Measurements from ENCODE around the gene TRAF2. TPM values are rescaled to one million over a fixed set of nuclear protein-coding genes. Genes with fewer than 3 reads are reported as not detected.
A peak's percentile ranks its signal among the peaks of the same experiment; 100 is the strongest.

The TRAF2 gene
- total and polyA plus RNA-seq, 2 of the 13 experiments (the other 11 are each of a cell fraction or from before 2014, with no cell fraction given) = 12.4 to 13.6 TPM

GRCh38 chr9:136944519-136945332 is 58.4 kb downstream of the TRAF2 start, which contains the start of the genes C8G and FBXW5 (continued):
- peak; percentile 59; the same call in 1 of the 2 replicates for TF ChIP-seq ZBED4 (CRISPR knock-in tag; IDR thresholded peaks at IDR 0.05; ENCODE audit: borderline replicate concordance)
- TF ChIP-seq ZNF563 (CRISPR knock-in tag; IDR thresholded peaks at IDR 0.05) = 0 out of 2 replicates have a peak, but pooled peaks have one; percentile 19
- no peak for TF ChIP-seq IRF1 (CRISPR knock-in tag; IDR thresholded peaks at IDR 0.05; ENCODE audit: low read depth)
- TF ChIP-seq CC2D1A (CRISPR knock-in tag; IDR thresholded peaks at IDR 0.05) = no peak
- no peak for TF ChIP-seq ETV6 (CRISPR knock-in tag; conservative IDR thresholded peaks at IDR 0.05)
- no peak for TF ChIP-seq HNRNPH1 (optimal IDR thresholded peaks at IDR 0.05; ENCODE audit: low read depth, low read length)
- no peak for TF ChIP-seq ZMAT5 (CRISPR knock-in tag; IDR thresholded peaks at IDR 0.05; ENCODE audit: borderline replicate concordance, low read depth)
- no peak for TF ChIP-seq RNF219 (CRISPR knock-in tag; IDR thresholded peaks at IDR 0.05)
- 0 out of 2 replicates have a peak, but pooled peaks have one; percentile 29 for TF ChIP-seq MYPOP (CRISPR knock-in tag; IDR thresholded peaks at IDR 0.05)
- peak; percentile 80; the same call in 1 of the 2 replicates for TF ChIP-seq ZNF605 (CRISPR knock-in tag; IDR thresholded peaks at IDR 0.05)
- no peak for TF ChIP-seq ZBTB14 (CRISPR knock-in tag; IDR thresholded peaks at IDR 0.05)
- peak; percentile 37; the same call in 1 of the 2 replicates for TF ChIP-seq ZNF609 (CRISPR knock-in tag; IDR thresholded peaks at IDR 0.05; ENCODE audit: borderline replicate concordance)
